DOHH2 (cell line): ENCODE measurements around the gene OPRD1.

Experiments used
- H3F3A ChIP-seq: fragments of 200-600 bp; sonication (generic), shearing (Covaris generic); 2 replicates; pipeline ENCODE4 v1.6.0; 2016; ENCODE audit warnings: antibody characterized with exemption, mild to moderate bottlenecking; ENCODE audit not compliant: control insufficient read depth, insufficient read depth
- H3K27ac ChIP-seq: fragments of 200-600 bp; sonication (generic); 2 replicates; pipeline ENCODE4 v1.5.1; 2014; ENCODE audit warnings: low read depth, mild to moderate bottlenecking, low read length, moderate library complexity
- H3K27me3 ChIP-seq: fragments of 200-600 bp; sonication (generic); 2 replicates; pipeline ENCODE4 v1.6.1; 2014; ENCODE audit warnings: mild to moderate bottlenecking, low read length, mixed read lengths; ENCODE audit not compliant: control insufficient read depth
- H3K36me3 ChIP-seq: fragments of 200-600 bp; sonication (generic); 2 replicates; pipeline ENCODE4 v1.6.1; 2014; ENCODE audit warnings: mild to moderate bottlenecking, low read length, moderate library complexity, mixed read lengths; ENCODE audit not compliant: control insufficient read depth
- H3K4me1 ChIP-seq: fragments of 200-600 bp; sonication (generic); 2 replicates; pipeline ENCODE4 v1.6.1; 2014; ENCODE audit warnings: mild to moderate bottlenecking, low read length, mixed read lengths; ENCODE audit not compliant: control insufficient read depth
- H3K4me2 ChIP-seq: fragments of 200-600 bp; sonication (generic); 2 replicates; pipeline ENCODE4 v1.6.0; 2014; ENCODE audit warnings: mild to moderate bottlenecking, low read length, moderate library complexity
- H3K4me3 ChIP-seq: fragments of 200-600 bp; sonication (generic); 2 replicates; pipeline ENCODE4 v1.5.1; 2014; ENCODE audit warnings: mild to moderate bottlenecking, low read length, mixed read lengths
- H3K79me2 ChIP-seq: fragments of 200-600 bp; sonication (generic); 2 replicates; pipeline ENCODE4 v1.6.1; 2014; ENCODE audit warnings: mild to moderate bottlenecking, low read length, mixed read lengths; ENCODE audit not compliant: control insufficient read depth
- H3K9me2 ChIP-seq: fragments of 200-600 bp; sonication (generic); replicated peaks from 2 replicates; pipeline ENCODE4 v1.6.1; 2014; ENCODE audit warnings: mild to moderate bottlenecking, low read length, mixed read lengths; ENCODE audit not compliant: control insufficient read depth
- H3K9me3 ChIP-seq: fragments of 200-600 bp; sonication (generic); 2 replicates; pipeline ENCODE4 v1.6.1; 2014; ENCODE audit warnings: antibody characterized with exemption, low read length, mixed read lengths; ENCODE audit not compliant: control insufficient read depth, insufficient read depth
- H4K20me1 ChIP-seq: fragments of 200-600 bp; sonication (generic); 2 replicates; pipeline ENCODE4 v1.6.0; 2014; ENCODE audit warnings: low read depth, mild to moderate bottlenecking, antibody characterized with exemption, low read length, moderate library complexity; ENCODE audit not compliant: control insufficient read depth, insufficient read depth
- CTCF ChIP-seq: fragments of 200-600 bp; sonication (generic); IDR thresholded peaks from one replicate; pipeline ENCODE4 v1.5.1; 2014; ENCODE audit warnings: antibody characterized with exemption, mild to moderate bottlenecking, low read depth, low read length; ENCODE audit not compliant: poor library complexity, severe bottlenecking
- EZH2phosphoT487 ChIP-seq: fragments of 200-600 bp; sonication (generic); IDR thresholded peaks from 2 replicates; pipeline ENCODE4 v1.6.1; 2017; ENCODE audit warnings: borderline replicate concordance, mild to moderate bottlenecking, antibody characterized with exemption, low read length, moderate library complexity, mixed read lengths

Gene OPRD1

GRCh38 chr1:28796352-28797211 lies 15.4 kb upstream of the OPRD1 start:
- no peak overlapping the region for H3K4me2 ChIP-seq
- no peaks in the 10 kb centered on the region for H3K36me3 ChIP-seq
- no peaks in the 10 kb centered on the region for H3K9me2 ChIP-seq
- no peaks in the 10 kb centered on the region for H3K27me3 ChIP-seq
- TF ChIP-seq CTCF (no peak), EZH2phosphoT487 (no peak)
- H3K79me2 ChIP-seq = no peaks in the 10 kb centered on the region
- no peak overlapping the region for H3K27ac ChIP-seq
- no peaks in the 10 kb centered on the region for H3F3A ChIP-seq
- H3K9me3 ChIP-seq = no peaks in the 10 kb centered on the region
- no peaks in the 10 kb centered on the region for H4K20me1 ChIP-seq
- no peaks in the 10 kb centered on the region for H3K4me1 ChIP-seq
- no peak overlapping the region for H3K4me3 ChIP-seq

GRCh38 chr1:28800324-28800723 lies 11.6 kb upstream of the OPRD1 start:
- H3K9me3 ChIP-seq = no peaks in the 10 kb centered on the region
- no peaks in the 10 kb centered on the region for H3F3A ChIP-seq
- no peaks in the 10 kb centered on the region for H3K27me3 ChIP-seq
- no peaks in the 10 kb centered on the region for H3K36me3 ChIP-seq
- no peak overlapping the region for H3K27ac ChIP-seq
- TF ChIP-seq EZH2phosphoT487 = no peak
- no peak for TF ChIP-seq CTCF
- no peaks in the 10 kb centered on the region for H3K9me2 ChIP-seq
- H4K20me1 ChIP-seq = no peaks in the 10 kb centered on the region
- no peaks in the 10 kb centered on the region for H3K79me2 ChIP-seq
- H3K4me3 ChIP-seq = no peak overlapping the region
- H3K4me2 ChIP-seq = no peak overlapping the region
- peaks cover 3% of the 10 kb centered on the region; the same call in 1 of the 2 replicates for H3K4me1 ChIP-seq

GRCh38 chr1:28801461-28801860 lies 10.5 kb upstream of the OPRD1 start:
- H3K4me3 ChIP-seq = no peak overlapping the region
- H3K9me3 ChIP-seq = no peaks in the 10 kb centered on the region
- no peaks in the 10 kb centered on the region for H3K9me2 ChIP-seq
- no peak overlapping the region for H3K27ac ChIP-seq
- peaks cover 3% of the 10 kb centered on the region; the same call in 1 of the 2 replicates for H3K4me1 ChIP-seq
- H3F3A ChIP-seq = no peaks in the 10 kb centered on the region
- no peak overlapping the region for H3K4me2 ChIP-seq
- no peaks in the 10 kb centered on the region for H4K20me1 ChIP-seq
- TF ChIP-seq CTCF (no peak), EZH2phosphoT487 (no peak)
- no peaks in the 10 kb centered on the region for H3K36me3 ChIP-seq
- H3K27me3 ChIP-seq = no peaks in the 10 kb centered on the region
- H3K79me2 ChIP-seq = no peaks in the 10 kb centered on the region
